Gastrocnemius medialis (tissue), 4 donors: ENCODE results near the gene MLIP. TPM values are rescaled to one million over a fixed set of nuclear protein-coding genes. Genes with fewer than 3 reads are reported as not detected.

Source experiments
- ATAC-seq, 2 donors: fragments of 150-250 bp; one replicate each; pipeline ENCODE4 v1.9.1; 2016
- DNase-seq, 2 donors: peaks; one replicate each; pipeline ENCODE4 v3.0.0-alpha.2; 2019
- H3K27ac ChIP-seq, 4 donors: fragments of 200-600 bp; sonication (generic); 1 replicate in 1 of 4; 2 replicates in 3 of 4; pipeline ENCODE4 v1.5.1; 2016 to 2018; ENCODE audit warnings: mild to moderate bottlenecking in 2 of 4, moderate library complexity in 1 of 4
- H3K27me3 ChIP-seq, 3 donors: fragments of 200-600 bp; sonication (generic) in 2 of 3; 1 replicate in 1 of 3; 2 replicates in 2 of 3; pipeline versions ENCODE4 v1.5.1 to v1.6.0; 2016 to 2019; ENCODE audit warnings: mild to moderate bottlenecking in 1 of 3, moderate library complexity in 1 of 3
- H3K36me3 ChIP-seq, 2 donors: fragments of 200-600 bp; sonication (generic) in 1 of 2; one replicate each; pipeline ENCODE4 v1.5.1; 2017 to 2018
- H3K4me1 ChIP-seq, 2 donors: fragments of 200-600 bp; sonication (generic) in 1 of 2; one replicate each; pipeline ENCODE4 v1.5.1; 2016 to 2017; ENCODE audit warnings: mild to moderate bottlenecking in 2 of 2
- H3K4me3 ChIP-seq, 4 donors: fragments of 200-600 bp; sonication (generic) in 3 of 4; 1 replicate in 1 of 4; 2 replicates in 3 of 4; pipeline ENCODE4 v1.5.1; 2016 to 2019; ENCODE audit warnings: mild to moderate bottlenecking in 2 of 4
- H3K9me3 ChIP-seq, 3 donors: fragments of 200-600 bp; sonication (generic) in 2 of 3; 1 replicate in 1 of 3; 2 replicates in 2 of 3; pipeline ENCODE4 v1.5.1; 2016 to 2019
- CTCF ChIP-seq, 5 experiments: fragments of 450-650 bp in 3 of 5; fragments of 200-600 bp in 2 of 5; sonication (generic) in 2 of 5; IDR thresholded peaks in 4 of 5; conservative IDR thresholded peaks in 1 of 5; 1 replicate in 4 of 5; 2 replicates in 1 of 5; pipeline ENCODE4 v1.5.1; 2016 to 2019; ENCODE audit warnings: antibody characterized with exemption in 5 of 5, mild to moderate bottlenecking in 3 of 5, moderate library complexity in 3 of 5
- POLR2A ChIP-seq, 2 donors: fragments of 450-650 bp; IDR thresholded peaks; one replicate each; pipeline ENCODE4 v1.6.1; 2017; ENCODE audit warnings: antibody characterized with exemption in 2 of 2, mild to moderate bottlenecking in 2 of 2, moderate library complexity in 2 of 2
- in situ Hi-C, 4 donors: fragments of 200-750 bp; cut with MboI; loops; one replicate each; pipeline versions ENCODE4 v1.15.0 to v1.8.0; 2017; ENCODE audit warnings: low sequenced_read_pairs in 4 of 4
- intact Hi-C: fragments of 100-400 bp; cut with DNase I; formaldehyde crosslinking; loops from one replicate; pipeline ENCODE4 v1.15.1; 2023; ENCODE audit warnings: low total_unique reads
- total RNA-seq, 4 donors: library from RNA; depleted of rRNA; stranded (reverse); fragments of >200 nt; gene quantifications; one replicate each; pipeline versions ENCODE4 v1.1.0 to v1.2.3, GENCODE V29; 2016

The MLIP gene
- total RNA-seq, 4 donors from 2014 or later: 130 to 200 (median 160) TPM

- H3K36me3 ChIP-seq: peaks cover 0 to 13% of the 10 kb centered on the region in 2 donors
- no peaks in the 10 kb centered on the region for H3K9me3 ChIP-seq
- H3K4me3 ChIP-seq: no peak overlapping the region
- H3K27ac ChIP-seq: peak overlapping the region in 1 of 4 donors; percentile 4
- intact Hi-C loops: no loop called here
- DNase-seq (no peak), ATAC-seq (no peak)
- in situ Hi-C loops: no loop called here
- H3K27me3 ChIP-seq: no peaks in the 10 kb centered on the region
- TF ChIP-seq CTCF (IDR thresholded peaks at IDR 0.05 in 4 of 5, conservative IDR thresholded peaks at IDR 0.05 in 1 of 5): no peak
- TF ChIP-seq POLR2A (IDR thresholded peaks at IDR 0.05): no peak
- peaks cover 4 to 12% of the 10 kb centered on the region in 2 donors for H3K4me1 ChIP-seq
Measured at GRCh38 chr6:54151861-54152260, 40.6 kb downstream of the MLIP start.

- intact Hi-C loops: no loop called here
- Histone ChIP-seq H3K36me3 (peaks cover 0 to 17% of the 10 kb centered on the region in 2 donors), H3K4me1 (peaks cover 4 to 12% of the 10 kb centered on the region in 2 donors), H3K4me3 (no peak overlapping the region), H3K27me3 (no peaks in the 10 kb centered on the region), H3K27ac (peak overlapping the region in 1 of 4 donors; percentile 2), H3K9me3 (no peaks in the 10 kb centered on the region)
- in situ Hi-C loops: no loop called here
- no peak for ATAC-seq
- no peak for DNase-seq
- TF ChIP-seq POLR2A (IDR thresholded peaks at IDR 0.05): no peak
- no peak for TF ChIP-seq CTCF (IDR thresholded peaks at IDR 0.05 in 4 of 5, conservative IDR thresholded peaks at IDR 0.05 in 1 of 5)
Measured at GRCh38 chr6:54156650-54157250, 45.5 kb downstream of the MLIP start.

- in situ Hi-C loops (no loop called here), intact Hi-C loops (no loop called here)
- no peak for DNase-seq
- Histone ChIP-seq H3K4me3 (no peak overlapping the region), H3K36me3 (peaks cover 0 to 17% of the 10 kb centered on the region in 2 donors), H3K4me1 (peaks cover 4 to 12% of the 10 kb centered on the region in 2 donors), H3K27ac (no peak overlapping the region), H3K27me3 (no peaks in the 10 kb centered on the region), H3K9me3 (no peaks in the 10 kb centered on the region)
- TF ChIP-seq POLR2A (IDR thresholded peaks at IDR 0.05) (no peak), CTCF (IDR thresholded peaks at IDR 0.05 in 4 of 5, conservative IDR thresholded peaks at IDR 0.05 in 1 of 5) (no peak)
- ATAC-seq: no peak
Measured at GRCh38 chr6:54157405-54157804, 46.2 kb downstream of the MLIP start.

GRCh38 chr6:54173089-54173488 lies 61.8 kb downstream of the MLIP start:
- no peaks in the 10 kb centered on the region for H3K4me1 ChIP-seq
- no peaks in the 10 kb centered on the region for H3K9me3 ChIP-seq
- no peak for DNase-seq
- intact Hi-C loops (no loop called here), in situ Hi-C loops (no loop called here)
- no peak for TF ChIP-seq CTCF (IDR thresholded peaks at IDR 0.05 in 4 of 5, conservative IDR thresholded peaks at IDR 0.05 in 1 of 5)
- TF ChIP-seq POLR2A (IDR thresholded peaks at IDR 0.05): no peak
- H3K4me3 ChIP-seq: no peak overlapping the region
- no peak overlapping the region for H3K27ac ChIP-seq
- H3K36me3 ChIP-seq: peaks cover 0 to 65% of the 10 kb centered on the region in 2 donors
- ATAC-seq: no peak
- no peaks in the 10 kb centered on the region for H3K27me3 ChIP-seq

GRCh38 chr6:54179152-54179551 lies 67.9 kb downstream of the MLIP start:
- H3K27ac ChIP-seq: no peak overlapping the region
- TF ChIP-seq POLR2A (IDR thresholded peaks at IDR 0.05) (no peak), CTCF (IDR thresholded peaks at IDR 0.05 in 4 of 5, conservative IDR thresholded peaks at IDR 0.05 in 1 of 5) (no peak)
- H3K36me3 ChIP-seq: peaks cover 0 to 45% of the 10 kb centered on the region in 2 donors
- no peaks in the 10 kb centered on the region for H3K4me1 ChIP-seq
- DNase-seq (no peak), ATAC-seq (no peak)
- H3K27me3 ChIP-seq: no peaks in the 10 kb centered on the region
- no peaks in the 10 kb centered on the region for H3K9me3 ChIP-seq
- H3K4me3 ChIP-seq: no peak overlapping the region
- in situ Hi-C loops (no loop called here), intact Hi-C loops (no loop called here)
